ENCODE results near the gene LEFTY2. TPM values are rescaled to one million over a fixed set of nuclear protein-coding genes. Genes with fewer than 3 reads are reported as not detected.

The LEFTY2 gene
- total and polyA plus RNA-seq, 2 donors (not counting 1 experiment from before 2014, with no cell fraction given): 0.21 TPM; not detected in 1

- H3K27me3 ChIP-seq (replicated peaks in 1 of 4; ENCODE audit: control extremely low read depth in 1 of 4, control insufficient read depth in 3 of 4, insufficient read depth in 4 of 4, low read length in 3 of 4): no peaks in the 10 kb centered on the region
- no peak overlapping the region for H3K4me3 ChIP-seq (ENCODE audit: control extremely low read depth in 1 of 5, extremely low read depth in 1 of 5, insufficient read depth in 1 of 5, low read depth in 2 of 5, low read length in 4 of 5)
- H3K27ac Mint-ChIP-seq: no peak overlapping the region
- DNase-seq (no peak), ATAC-seq (ENCODE audit: low read depth) (no peak)
- no peak overlapping the region for H3K4me2 ChIP-seq (replicated peaks; ENCODE audit: low read depth, low read length, poor library complexity, severe bottlenecking)
- H3K9me3 Mint-ChIP-seq (ENCODE audit: insufficient read depth): no peaks in the 10 kb centered on the region
- no peaks in the 10 kb centered on the region for H3K79me2 ChIP-seq (ENCODE audit: control insufficient read depth, insufficient read depth, low read length)
- no peaks in the 10 kb centered on the region for H4K20me1 ChIP-seq (ENCODE audit: control insufficient read depth, insufficient read depth, low read length, poor library complexity, severe bottlenecking)
- H3K9me3 ChIP-seq (ENCODE audit: control extremely low read depth in 1 of 3, control insufficient read depth in 2 of 3, insufficient read depth in 1 of 3, low read length in 2 of 3): no peaks in the 10 kb centered on the region
- WGBS (ENCODE audit: insufficient coverage): no CpG with 5 or more reads among the region's 5 CpGs
- no peaks in the 10 kb centered on the region for H3K27me3 Mint-ChIP-seq
- H3K4me1 Mint-ChIP-seq: no peaks in the 10 kb centered on the region
- no peak overlapping the region for H3K27ac ChIP-seq (ENCODE audit: low read length in 2 of 2)
- no peaks in the 10 kb centered on the region for H3K36me3 ChIP-seq (replicated peaks in 1 of 2; ENCODE audit: control extremely low read depth in 1 of 2, control insufficient read depth in 1 of 2, extremely low read depth in 1 of 2, insufficient read depth in 2 of 2, low read length in 1 of 2)
- no peak overlapping the region for H3K4me3 Mint-ChIP-seq
- ChIA-PET CTCF (no interaction called here), POLR2A (no interaction called here)
- intact Hi-C loops (cut with micrococcal nuclease): no loop called here
- no peaks in the 10 kb centered on the region for H3K4me1 ChIP-seq (ENCODE audit: control insufficient read depth in 2 of 2, insufficient read depth in 2 of 2, low read length in 2 of 2)
- no peak overlapping the region for H2AFZ ChIP-seq (ENCODE audit: insufficient read depth, low read depth, low read length, poor library complexity, severe bottlenecking)
- H3K9ac ChIP-seq (ENCODE audit: low read length): no peak overlapping the region
- TF ChIP-seq, protein P1, sequence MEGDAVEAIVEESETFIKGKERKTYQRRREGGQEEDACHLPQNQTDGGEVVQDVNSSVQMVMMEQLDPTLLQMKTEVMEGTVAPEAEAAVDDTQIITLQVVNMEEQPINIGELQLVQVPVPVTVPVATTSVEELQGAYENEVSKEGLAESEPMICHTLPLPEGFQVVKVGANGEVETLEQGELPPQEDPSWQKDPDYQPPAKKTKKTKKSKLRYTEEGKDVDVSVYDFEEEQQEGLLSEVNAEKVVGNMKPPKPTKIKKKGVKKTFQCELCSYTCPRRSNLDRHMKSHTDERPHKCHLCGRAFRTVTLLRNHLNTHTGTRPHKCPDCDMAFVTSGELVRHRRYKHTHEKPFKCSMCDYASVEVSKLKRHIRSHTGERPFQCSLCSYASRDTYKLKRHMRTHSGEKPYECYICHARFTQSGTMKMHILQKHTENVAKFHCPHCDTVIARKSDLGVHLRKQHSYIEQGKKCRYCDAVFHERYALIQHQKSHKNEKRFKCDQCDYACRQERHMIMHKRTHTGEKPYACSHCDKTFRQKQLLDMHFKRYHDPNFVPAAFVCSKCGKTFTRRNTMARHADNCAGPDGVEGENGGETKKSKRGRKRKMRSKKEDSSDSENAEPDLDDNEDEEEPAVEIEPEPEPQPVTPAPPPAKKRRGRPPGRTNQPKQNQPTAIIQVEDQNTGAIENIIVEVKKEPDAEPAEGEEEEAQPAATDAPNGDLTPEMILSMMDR (IDR thresholded peaks at IDR 0.05): no peak
- no peak for TF ChIP-seq EZH2 (IDR thresholded peaks at IDR 0.05; ENCODE audit: borderline replicate concordance, insufficient read depth, low read depth, low read length, poor library complexity, severe bottlenecking)
Observed at GRCh38 chr1:225934711-225935110, 6.3 kb downstream of the LEFTY2 start.

DNA sequence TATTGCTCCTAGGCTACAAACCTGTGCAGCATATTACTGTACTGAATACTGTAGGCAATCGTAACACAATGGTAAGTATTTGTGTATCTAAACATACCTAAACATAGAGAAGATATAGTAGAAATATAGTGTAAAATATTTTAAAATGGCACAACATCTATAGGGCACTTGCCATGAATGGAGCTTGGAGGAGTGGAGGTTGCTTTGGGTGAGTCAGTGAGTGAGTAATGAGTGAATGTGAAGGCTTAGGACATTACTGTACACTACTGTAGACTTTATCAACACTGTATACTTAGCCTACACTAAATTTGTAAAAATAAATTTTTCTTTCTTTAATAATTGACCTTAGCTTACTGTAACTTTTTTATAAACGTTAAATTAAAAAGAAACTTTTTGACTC lies 7.9 kb downstream of the LEFTY2 start:
- H3K4me3 ChIP-seq (ENCODE audit: control extremely low read depth in 1 of 5, extremely low read depth in 1 of 5, insufficient read depth in 1 of 5, low read depth in 2 of 5, low read length in 4 of 5): no peak overlapping the region
- intact Hi-C loops (cut with micrococcal nuclease): no loop called here
- Mint-ChIP-seq H3K4me1 (no peaks in the 10 kb centered on the region), H3K4me3 (no peak overlapping the region), H3K27me3 (no peaks in the 10 kb centered on the region), H3K27ac (no peak overlapping the region), H3K9me3 (ENCODE audit: insufficient read depth) (no peaks in the 10 kb centered on the region)
- TF ChIP-seq, protein P1 (IDR thresholded peaks at IDR 0.05): no peak
- no peak for TF ChIP-seq EZH2 (IDR thresholded peaks at IDR 0.05; ENCODE audit: borderline replicate concordance, insufficient read depth, low read depth, low read length, poor library complexity, severe bottlenecking)
- no peak overlapping the region for H2AFZ ChIP-seq (ENCODE audit: insufficient read depth, low read depth, low read length, poor library complexity, severe bottlenecking)
- H3K4me2 ChIP-seq (replicated peaks; ENCODE audit: low read depth, low read length, poor library complexity, severe bottlenecking): no peak overlapping the region
- H3K9me3 ChIP-seq (ENCODE audit: control extremely low read depth in 1 of 3, control insufficient read depth in 2 of 3, insufficient read depth in 1 of 3, low read length in 2 of 3): no peaks in the 10 kb centered on the region
- ChIA-PET CTCF (no interaction called here), POLR2A (interaction anchor here (0.6 kb wide), 1 partner anchor 204 kb away, joined by 3 read pairs; no protein-coding TSS in a partner anchor)
- H3K36me3 ChIP-seq (replicated peaks in 1 of 2; ENCODE audit: control extremely low read depth in 1 of 2, control insufficient read depth in 1 of 2, extremely low read depth in 1 of 2, insufficient read depth in 2 of 2, low read length in 1 of 2): no peaks in the 10 kb centered on the region
- no peaks in the 10 kb centered on the region for H3K79me2 ChIP-seq (ENCODE audit: control insufficient read depth, insufficient read depth, low read length)
- no CpG with 5 or more reads among the region's 2 CpGs for WGBS (ENCODE audit: insufficient coverage)
- no peaks in the 10 kb centered on the region for H3K4me1 ChIP-seq (ENCODE audit: control insufficient read depth in 2 of 2, insufficient read depth in 2 of 2, low read length in 2 of 2)
- H3K9ac ChIP-seq (ENCODE audit: low read length): no peak overlapping the region
- H4K20me1 ChIP-seq (ENCODE audit: control insufficient read depth, insufficient read depth, low read length, poor library complexity, severe bottlenecking): no peaks in the 10 kb centered on the region
- H3K27me3 ChIP-seq (replicated peaks in 1 of 4; ENCODE audit: control extremely low read depth in 1 of 4, control insufficient read depth in 3 of 4, insufficient read depth in 4 of 4, low read length in 3 of 4): no peaks in the 10 kb centered on the region
- no peak for DNase-seq
- no peak overlapping the region for H3K27ac ChIP-seq (ENCODE audit: low read length in 2 of 2)
- ATAC-seq (ENCODE audit: low read depth): no peak
